Astrocyte of the hippocampus (primary cell): ENCODE measurements around the gene KLC1.

ENCODE experiments used
- DNase-seq: peaks from one replicate; pipeline ENCODE4 v3.0.0; 2011; ENCODE audit warnings: low read depth, low spot score

The KLC1 gene

DNA sequence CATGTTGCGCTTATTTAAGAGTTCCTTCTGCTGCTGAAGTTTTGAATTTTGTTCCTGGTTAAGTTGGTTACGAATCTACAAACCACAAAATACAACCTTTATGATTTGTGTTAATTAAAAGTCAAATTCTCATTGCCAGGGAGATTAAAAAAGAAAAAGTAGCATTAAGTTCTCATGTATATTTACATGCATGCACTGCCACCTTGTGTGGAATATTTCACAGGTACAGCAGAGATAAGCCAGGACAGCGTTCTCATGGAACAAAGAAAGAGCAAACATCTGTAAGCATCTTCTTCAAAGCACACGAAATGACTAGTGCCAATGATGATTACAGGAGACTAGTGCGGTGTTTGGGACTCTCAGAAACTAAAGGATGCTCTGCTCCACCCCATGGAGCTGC lies 120.8 kb downstream of the KLC1 start:
- no peak for DNase-seq
